Erythroblast (primary cell): ENCODE results near the gene UBE2H.

Source experiments
- GATA1 ChIP-seq: IDR thresholded peaks from 2 replicates; pipeline ENCODE4 v1.6.1; 2011; ENCODE audit warnings: low read depth, mild to moderate bottlenecking, control low read depth, low read length, moderate library complexity
- POLR2A ChIP-seq: IDR thresholded peaks from 2 replicates; pipeline ENCODE4 v1.6.1; 2011; ENCODE audit warnings: mild to moderate bottlenecking, low read length

DNA sequence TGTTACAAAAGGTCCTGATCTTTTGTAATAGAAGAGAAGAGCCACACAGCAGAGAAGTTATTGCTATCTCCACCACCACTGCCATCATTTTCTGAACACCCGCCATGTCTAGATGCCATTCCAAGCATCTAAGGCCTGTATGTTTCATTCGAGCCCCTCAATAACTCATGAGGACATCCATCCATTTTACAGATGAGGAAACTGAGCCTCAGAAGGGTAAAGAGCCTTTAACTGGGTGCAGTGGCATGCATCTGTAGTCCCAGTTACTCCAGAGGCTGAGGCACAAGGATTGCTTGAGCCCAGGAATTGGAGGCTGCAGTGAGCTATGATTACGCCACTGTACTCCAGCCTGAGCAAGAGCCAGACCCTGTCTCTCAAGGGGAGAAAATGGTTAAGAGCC lies 39.3 kb downstream of the UBE2H start:
- TF ChIP-seq POLR2A (no peak), GATA1 (no peak)
